ENCODE results near the gene DCP1A.

The DCP1A gene

DNA sequence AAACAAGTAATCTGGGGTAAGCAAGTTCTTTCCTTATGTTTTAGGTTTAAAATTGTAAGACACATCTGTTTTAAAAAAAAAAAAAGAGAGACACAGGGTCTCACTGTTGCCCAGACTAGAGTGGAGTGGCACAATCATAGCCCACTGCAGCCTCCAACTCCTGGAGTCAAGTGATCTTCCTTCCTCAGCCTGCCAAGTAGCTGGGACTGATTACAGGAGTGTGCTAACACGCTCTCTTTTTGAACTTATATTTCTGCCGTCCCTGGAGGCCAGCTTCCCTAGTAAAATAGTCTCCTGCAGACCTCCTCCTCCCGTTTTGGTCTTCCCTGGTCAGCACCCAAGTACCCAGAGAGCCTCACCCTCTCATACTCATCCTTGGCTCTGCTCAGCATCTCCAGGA is 35.5 kb downstream of the DCP1A start:
- DNase-seq (ENCODE audit: low read depth in 1 of 2, low spot score in 1 of 2), result no peak
- Histone ChIP-seq H3K27ac (replicated peaks) (no peak overlapping the region), H3K27me3 (ENCODE audit: insufficient read depth, poor library complexity, severe bottlenecking) (no peaks in the 10 kb centered on the region), H3K4me3 (replicated peaks; ENCODE audit: insufficient read depth, low read length) (no peak overlapping the region)
- TF ChIP-seq, protein P1, sequence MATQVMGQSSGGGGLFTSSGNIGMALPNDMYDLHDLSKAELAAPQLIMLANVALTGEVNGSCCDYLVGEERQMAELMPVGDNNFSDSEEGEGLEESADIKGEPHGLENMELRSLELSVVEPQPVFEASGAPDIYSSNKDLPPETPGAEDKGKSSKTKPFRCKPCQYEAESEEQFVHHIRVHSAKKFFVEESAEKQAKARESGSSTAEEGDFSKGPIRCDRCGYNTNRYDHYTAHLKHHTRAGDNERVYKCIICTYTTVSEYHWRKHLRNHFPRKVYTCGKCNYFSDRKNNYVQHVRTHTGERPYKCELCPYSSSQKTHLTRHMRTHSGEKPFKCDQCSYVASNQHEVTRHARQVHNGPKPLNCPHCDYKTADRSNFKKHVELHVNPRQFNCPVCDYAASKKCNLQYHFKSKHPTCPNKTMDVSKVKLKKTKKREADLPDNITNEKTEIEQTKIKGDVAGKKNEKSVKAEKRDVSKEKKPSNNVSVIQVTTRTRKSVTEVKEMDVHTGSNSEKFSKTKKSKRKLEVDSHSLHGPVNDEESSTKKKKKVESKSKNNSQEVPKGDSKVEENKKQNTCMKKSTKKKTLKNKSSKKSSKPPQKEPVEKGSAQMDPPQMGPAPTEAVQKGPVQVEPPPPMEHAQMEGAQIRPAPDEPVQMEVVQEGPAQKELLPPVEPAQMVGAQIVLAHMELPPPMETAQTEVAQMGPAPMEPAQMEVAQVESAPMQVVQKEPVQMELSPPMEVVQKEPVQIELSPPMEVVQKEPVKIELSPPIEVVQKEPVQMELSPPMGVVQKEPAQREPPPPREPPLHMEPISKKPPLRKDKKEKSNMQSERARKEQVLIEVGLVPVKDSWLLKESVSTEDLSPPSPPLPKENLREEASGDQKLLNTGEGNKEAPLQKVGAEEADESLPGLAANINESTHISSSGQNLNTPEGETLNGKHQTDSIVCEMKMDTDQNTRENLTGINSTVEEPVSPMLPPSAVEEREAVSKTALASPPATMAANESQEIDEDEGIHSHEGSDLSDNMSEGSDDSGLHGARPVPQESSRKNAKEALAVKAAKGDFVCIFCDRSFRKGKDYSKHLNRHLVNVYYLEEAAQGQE (IDR thresholded peaks at IDR 0.05; ENCODE audit: insufficient replicate concordance, low read depth), result no peak
- TF ChIP-seq GABPA (IDR thresholded peaks at IDR 0.05; ENCODE audit: low read depth) (no peak), SPI1 (IDR thresholded peaks at IDR 0.05; ENCODE audit: borderline replicate concordance, low read depth) (no peak), POLR2AphosphoS5 (IDR thresholded peaks at IDR 0.05; ENCODE audit: low read depth) (no peak)
- TF ChIP-seq, protein P2, sequence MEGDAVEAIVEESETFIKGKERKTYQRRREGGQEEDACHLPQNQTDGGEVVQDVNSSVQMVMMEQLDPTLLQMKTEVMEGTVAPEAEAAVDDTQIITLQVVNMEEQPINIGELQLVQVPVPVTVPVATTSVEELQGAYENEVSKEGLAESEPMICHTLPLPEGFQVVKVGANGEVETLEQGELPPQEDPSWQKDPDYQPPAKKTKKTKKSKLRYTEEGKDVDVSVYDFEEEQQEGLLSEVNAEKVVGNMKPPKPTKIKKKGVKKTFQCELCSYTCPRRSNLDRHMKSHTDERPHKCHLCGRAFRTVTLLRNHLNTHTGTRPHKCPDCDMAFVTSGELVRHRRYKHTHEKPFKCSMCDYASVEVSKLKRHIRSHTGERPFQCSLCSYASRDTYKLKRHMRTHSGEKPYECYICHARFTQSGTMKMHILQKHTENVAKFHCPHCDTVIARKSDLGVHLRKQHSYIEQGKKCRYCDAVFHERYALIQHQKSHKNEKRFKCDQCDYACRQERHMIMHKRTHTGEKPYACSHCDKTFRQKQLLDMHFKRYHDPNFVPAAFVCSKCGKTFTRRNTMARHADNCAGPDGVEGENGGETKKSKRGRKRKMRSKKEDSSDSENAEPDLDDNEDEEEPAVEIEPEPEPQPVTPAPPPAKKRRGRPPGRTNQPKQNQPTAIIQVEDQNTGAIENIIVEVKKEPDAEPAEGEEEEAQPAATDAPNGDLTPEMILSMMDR (IDR thresholded peaks at IDR 0.05; ENCODE audit: insufficient read depth, low read length), result no peak

DNA sequence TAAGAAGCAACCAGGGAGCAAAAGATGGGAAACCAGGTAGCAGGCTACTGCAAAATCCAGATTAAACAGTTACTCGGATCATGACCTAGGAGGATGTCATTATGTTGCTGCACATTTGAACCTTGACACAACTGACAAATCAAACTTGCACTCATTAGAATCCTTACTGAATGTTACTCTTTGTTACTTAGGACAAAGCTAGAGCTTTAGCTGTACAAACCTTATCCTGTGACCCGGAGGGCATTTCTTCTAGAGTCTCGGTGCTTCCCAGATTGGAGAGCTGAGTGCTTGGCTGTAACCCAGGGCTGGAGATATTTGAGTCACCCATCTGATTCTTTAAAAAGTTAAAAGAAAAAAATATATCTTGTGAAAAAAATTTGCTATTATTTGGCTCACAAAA is 43.4 kb downstream of the DCP1A start:
- no peak overlapping the region for H3K4me3 ChIP-seq (replicated peaks; ENCODE audit: insufficient read depth, low read length)
- no peaks in the 10 kb centered on the region for H3K27me3 ChIP-seq (ENCODE audit: insufficient read depth, poor library complexity, severe bottlenecking)
- DNase-seq (ENCODE audit: low read depth in 1 of 2, low spot score in 1 of 2), result no peak
- no peak overlapping the region for H3K27ac ChIP-seq (replicated peaks)
- TF ChIP-seq POLR2AphosphoS5 (IDR thresholded peaks at IDR 0.05; ENCODE audit: low read depth), result no peak
- TF ChIP-seq, protein P2 (IDR thresholded peaks at IDR 0.05; ENCODE audit: insufficient read depth, low read length), result no peak
- no peak for TF ChIP-seq GABPA (IDR thresholded peaks at IDR 0.05; ENCODE audit: low read depth)
- TF ChIP-seq SPI1 (IDR thresholded peaks at IDR 0.05; ENCODE audit: borderline replicate concordance, low read depth), result no peak
- TF ChIP-seq, protein P1 (IDR thresholded peaks at IDR 0.05; ENCODE audit: insufficient replicate concordance, low read depth), result no peak

DNA sequence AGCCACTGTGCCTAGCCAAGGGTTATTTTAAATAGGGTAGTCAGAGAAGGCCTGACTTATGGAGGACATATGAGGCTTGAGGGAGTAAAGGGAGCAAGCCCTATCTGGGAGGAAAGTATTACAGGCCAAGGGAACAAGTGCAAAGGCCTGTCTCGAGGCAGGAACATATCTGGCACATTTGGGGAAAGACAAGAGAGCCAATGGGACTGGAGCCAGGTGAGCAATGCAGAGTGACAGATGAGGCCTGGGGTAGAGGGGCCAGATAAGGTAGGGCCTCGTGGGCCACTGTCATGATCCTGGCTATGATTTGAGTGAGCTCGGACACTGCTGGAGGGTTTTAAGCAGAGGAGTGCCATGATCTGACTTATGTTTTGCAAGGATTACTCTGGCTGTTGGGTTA is 43.8 kb downstream of the DCP1A start:
- Histone ChIP-seq H3K4me3 (replicated peaks; ENCODE audit: insufficient read depth, low read length) (no peak overlapping the region), H3K27me3 (ENCODE audit: insufficient read depth, poor library complexity, severe bottlenecking) (no peaks in the 10 kb centered on the region), H3K27ac (replicated peaks) (no peak overlapping the region)
- no peak for DNase-seq (ENCODE audit: low read depth in 1 of 2, low spot score in 1 of 2)
- TF ChIP-seq, protein P2 (IDR thresholded peaks at IDR 0.05; ENCODE audit: insufficient read depth, low read length), result no peak
- TF ChIP-seq SPI1 (IDR thresholded peaks at IDR 0.05; ENCODE audit: borderline replicate concordance, low read depth) (no peak), GABPA (IDR thresholded peaks at IDR 0.05; ENCODE audit: low read depth) (no peak), POLR2AphosphoS5 (IDR thresholded peaks at IDR 0.05; ENCODE audit: low read depth) (no peak)
- TF ChIP-seq, protein P1 (IDR thresholded peaks at IDR 0.05; ENCODE audit: insufficient replicate concordance, low read depth), result no peak
